ENCODE measurements around the gene OR8S1. TPM values are rescaled to one million over a fixed set of nuclear protein-coding genes. Genes with fewer than 3 reads are reported as not detected.
"Not testable (repeated sequence)": the region's sequence is repeated elsewhere in the genome, so short reads cannot be mapped to it uniquely, and the experiment has no call there.

OR8S1 gene
- total RNA-seq, 4 donors from 2014 or later: not detected

- TF ChIP-seq CTCF (IDR thresholded peaks at IDR 0.05): peak in 4 of 6 experiments; percentile 9 to 51 (median 26)
- TF ChIP-seq POLR2A (IDR thresholded peaks at IDR 0.05): no peak
- intact Hi-C loops (cut with DNase I): no loop called here
- no peak overlapping the region for H3K27ac ChIP-seq
- no peak overlapping the region for H3K4me3 ChIP-seq (replicated peaks in 1 of 3)
- WGBS, 2 donors: 52 to 68% methylated on average over 8 of the region's 8 CpGs
- H3K36me3 ChIP-seq: no peaks in the 10 kb centered on the region
- H3K27me3 ChIP-seq: no peaks in the 10 kb centered on the region
- no peaks in the 10 kb centered on the region for H3K9me3 ChIP-seq
- H3K4me1 ChIP-seq: no peaks in the 10 kb centered on the region
- peak; percentile 4 to 28 for DNase-seq
Measured at GRCh38 chr12:48542300-48542928, 17.0 kb downstream of the OR8S1 start.

- no peaks in the 10 kb centered on the region for H3K27me3 ChIP-seq
- no peaks in the 10 kb centered on the region for H3K9me3 ChIP-seq
- TF ChIP-seq POLR2A (IDR thresholded peaks at IDR 0.05) (no peak), CTCF (IDR thresholded peaks at IDR 0.05) (no peak)
- H3K27ac ChIP-seq: no peak overlapping the region
- WGBS, 2 donors: 63 to 74% methylated on average over 4 of the region's 4 CpGs
- H3K4me1 ChIP-seq: no peaks in the 10 kb centered on the region
- no peak overlapping the region for H3K4me3 ChIP-seq (replicated peaks in 1 of 3)
- intact Hi-C loops (cut with DNase I): no loop called here
- DNase-seq: no peak
- no peaks in the 10 kb centered on the region for H3K36me3 ChIP-seq
Measured at GRCh38 chr12:48545833-48546469, 20.5 kb downstream of the OR8S1 start.

- DNase-seq; H3K4me1 ChIP-seq; H3K27ac ChIP-seq; H3K4me3 ChIP-seq (replicated peaks in 1 of 3); H3K27me3 ChIP-seq; H3K9me3 ChIP-seq; intact Hi-C loops (cut with DNase I); H3K36me3 ChIP-seq: not testable (repeated sequence)
- WGBS, 2 donors: 59 to 89% methylated on average over 1 to 3 of the region's 3 CpGs
Measured at GRCh38 chr12:48547012-48547411, 21.6 kb downstream of the OR8S1 start.

- H3K9me3 ChIP-seq; H3K27me3 ChIP-seq; H3K36me3 ChIP-seq; intact Hi-C loops (cut with DNase I); H3K4me1 ChIP-seq; DNase-seq; H3K27ac ChIP-seq; H3K4me3 ChIP-seq (replicated peaks in 1 of 3): not testable (repeated sequence)
- WGBS, 2 donors: 82 to 96% methylated on average over 10 to 13 of the region's 13 CpGs
Measured at GRCh38 chr12:48551636-48552035, 26.2 kb downstream of the OR8S1 start.

- H3K9me3 ChIP-seq; H3K27ac ChIP-seq; H3K4me1 ChIP-seq; H3K4me3 ChIP-seq (replicated peaks in 1 of 3); H3K27me3 ChIP-seq; DNase-seq; H3K36me3 ChIP-seq; intact Hi-C loops (cut with DNase I): not testable (repeated sequence)
- 54 to 61% methylated on average over 8 to 11 of the region's 11 CpGs for WGBS, 2 donors
Measured at GRCh38 chr12:48553666-48554343, 28.4 kb downstream of the OR8S1 start.

- 73 to 76% methylated on average over 6 of the region's 6 CpGs for WGBS, 2 donors
- Histone ChIP-seq H3K27ac (no peak overlapping the region), H3K4me1 (no peaks in the 10 kb centered on the region), H3K36me3 (no peaks in the 10 kb centered on the region), H3K4me3 (replicated peaks in 1 of 3) (no peak overlapping the region), H3K27me3 (no peaks in the 10 kb centered on the region), H3K9me3 (no peaks in the 10 kb centered on the region)
- intact Hi-C loops (cut with DNase I): no loop called here
- no peak for TF ChIP-seq CTCF (IDR thresholded peaks at IDR 0.05)
- TF ChIP-seq POLR2A (IDR thresholded peaks at IDR 0.05): no peak
- DNase-seq: no peak
Measured at GRCh38 chr12:48556631-48557030, 31.2 kb downstream of the OR8S1 start.
